ENCODE results near the gene CIT.

DNA sequence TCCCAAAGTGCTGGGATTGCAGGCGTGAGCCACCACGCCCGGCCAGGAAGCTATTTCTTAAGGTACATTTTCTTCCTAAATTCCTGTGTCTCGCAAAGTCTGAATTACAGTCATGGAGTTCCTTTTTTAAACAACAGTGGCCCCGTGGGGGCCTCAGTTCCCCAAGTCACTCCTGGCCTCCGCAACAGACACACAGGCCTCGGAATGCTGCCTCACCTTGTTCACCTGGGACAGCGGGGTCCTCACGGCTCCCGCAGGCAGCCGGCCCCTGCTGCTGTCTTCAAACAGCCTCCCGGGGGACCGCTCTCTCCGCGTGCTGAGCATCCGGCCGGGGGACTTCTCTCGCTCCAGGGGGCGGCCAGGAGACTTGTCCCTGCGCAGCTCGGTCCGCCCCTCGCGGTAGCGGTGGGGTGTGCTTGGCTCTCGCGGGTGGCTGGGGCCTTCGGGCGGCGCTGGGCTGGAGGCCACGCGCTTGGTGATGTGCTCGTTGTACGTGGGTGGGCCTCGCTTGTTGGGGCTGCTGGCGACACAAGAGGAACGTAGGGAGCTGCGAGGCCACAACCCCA is 187.1 kb downstream of the CIT start:
- TF ChIP-seq, protein P1, sequence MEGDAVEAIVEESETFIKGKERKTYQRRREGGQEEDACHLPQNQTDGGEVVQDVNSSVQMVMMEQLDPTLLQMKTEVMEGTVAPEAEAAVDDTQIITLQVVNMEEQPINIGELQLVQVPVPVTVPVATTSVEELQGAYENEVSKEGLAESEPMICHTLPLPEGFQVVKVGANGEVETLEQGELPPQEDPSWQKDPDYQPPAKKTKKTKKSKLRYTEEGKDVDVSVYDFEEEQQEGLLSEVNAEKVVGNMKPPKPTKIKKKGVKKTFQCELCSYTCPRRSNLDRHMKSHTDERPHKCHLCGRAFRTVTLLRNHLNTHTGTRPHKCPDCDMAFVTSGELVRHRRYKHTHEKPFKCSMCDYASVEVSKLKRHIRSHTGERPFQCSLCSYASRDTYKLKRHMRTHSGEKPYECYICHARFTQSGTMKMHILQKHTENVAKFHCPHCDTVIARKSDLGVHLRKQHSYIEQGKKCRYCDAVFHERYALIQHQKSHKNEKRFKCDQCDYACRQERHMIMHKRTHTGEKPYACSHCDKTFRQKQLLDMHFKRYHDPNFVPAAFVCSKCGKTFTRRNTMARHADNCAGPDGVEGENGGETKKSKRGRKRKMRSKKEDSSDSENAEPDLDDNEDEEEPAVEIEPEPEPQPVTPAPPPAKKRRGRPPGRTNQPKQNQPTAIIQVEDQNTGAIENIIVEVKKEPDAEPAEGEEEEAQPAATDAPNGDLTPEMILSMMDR (tag by site-specific recombination; IDR thresholded peaks at IDR 0.05): no peak
- TF ChIP-seq ZNF791 (tag by site-specific recombination; IDR thresholded peaks at IDR 0.05) (no peak), ZNF423 (tag by site-specific recombination; IDR thresholded peaks at IDR 0.05) (no peak), MYNN (tag by site-specific recombination; IDR thresholded peaks at IDR 0.05; ENCODE audit: borderline replicate concordance) (no peak), ZNF2 (tag by site-specific recombination; IDR thresholded peaks at IDR 0.05) (no peak), ZNF311 (tag by site-specific recombination; IDR thresholded peaks at IDR 0.05; ENCODE audit: borderline replicate concordance) (no peak)
- TF ChIP-seq, protein P2, sequence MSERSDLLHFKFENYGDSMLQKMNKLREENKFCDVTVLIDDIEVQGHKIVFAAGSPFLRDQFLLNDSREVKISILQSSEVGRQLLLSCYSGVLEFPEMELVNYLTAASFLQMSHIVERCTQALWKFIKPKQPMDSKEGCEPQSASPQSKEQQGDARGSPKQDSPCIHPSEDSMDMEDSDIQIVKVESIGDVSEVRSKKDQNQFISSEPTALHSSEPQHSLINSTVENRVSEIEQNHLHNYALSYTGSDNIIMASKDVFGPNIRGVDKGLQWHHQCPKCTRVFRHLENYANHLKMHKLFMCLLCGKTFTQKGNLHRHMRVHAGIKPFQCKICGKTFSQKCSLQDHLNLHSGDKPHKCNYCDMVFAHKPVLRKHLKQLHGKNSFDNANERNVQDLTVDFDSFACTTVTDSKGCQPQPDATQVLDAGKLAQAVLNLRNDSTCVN (tag by site-specific recombination; optimal IDR thresholded peaks at IDR 0.05): no peak
- TF ChIP-seq, protein P3, sequence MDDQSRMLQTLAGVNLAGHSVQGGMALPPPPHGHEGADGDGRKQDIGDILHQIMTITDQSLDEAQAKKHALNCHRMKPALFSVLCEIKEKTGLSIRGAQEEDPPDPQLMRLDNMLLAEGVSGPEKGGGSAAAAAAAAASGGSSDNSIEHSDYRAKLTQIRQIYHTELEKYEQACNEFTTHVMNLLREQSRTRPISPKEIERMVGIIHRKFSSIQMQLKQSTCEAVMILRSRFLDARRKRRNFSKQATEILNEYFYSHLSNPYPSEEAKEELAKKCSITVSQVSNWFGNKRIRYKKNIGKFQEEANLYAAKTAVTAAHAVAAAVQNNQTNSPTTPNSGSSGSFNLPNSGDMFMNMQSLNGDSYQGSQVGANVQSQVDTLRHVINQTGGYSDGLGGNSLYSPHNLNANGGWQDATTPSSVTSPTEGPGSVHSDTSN (CRISPR knock-in tag; IDR thresholded peaks at IDR 0.05): no peak
- TF ChIP-seq, protein P4, sequence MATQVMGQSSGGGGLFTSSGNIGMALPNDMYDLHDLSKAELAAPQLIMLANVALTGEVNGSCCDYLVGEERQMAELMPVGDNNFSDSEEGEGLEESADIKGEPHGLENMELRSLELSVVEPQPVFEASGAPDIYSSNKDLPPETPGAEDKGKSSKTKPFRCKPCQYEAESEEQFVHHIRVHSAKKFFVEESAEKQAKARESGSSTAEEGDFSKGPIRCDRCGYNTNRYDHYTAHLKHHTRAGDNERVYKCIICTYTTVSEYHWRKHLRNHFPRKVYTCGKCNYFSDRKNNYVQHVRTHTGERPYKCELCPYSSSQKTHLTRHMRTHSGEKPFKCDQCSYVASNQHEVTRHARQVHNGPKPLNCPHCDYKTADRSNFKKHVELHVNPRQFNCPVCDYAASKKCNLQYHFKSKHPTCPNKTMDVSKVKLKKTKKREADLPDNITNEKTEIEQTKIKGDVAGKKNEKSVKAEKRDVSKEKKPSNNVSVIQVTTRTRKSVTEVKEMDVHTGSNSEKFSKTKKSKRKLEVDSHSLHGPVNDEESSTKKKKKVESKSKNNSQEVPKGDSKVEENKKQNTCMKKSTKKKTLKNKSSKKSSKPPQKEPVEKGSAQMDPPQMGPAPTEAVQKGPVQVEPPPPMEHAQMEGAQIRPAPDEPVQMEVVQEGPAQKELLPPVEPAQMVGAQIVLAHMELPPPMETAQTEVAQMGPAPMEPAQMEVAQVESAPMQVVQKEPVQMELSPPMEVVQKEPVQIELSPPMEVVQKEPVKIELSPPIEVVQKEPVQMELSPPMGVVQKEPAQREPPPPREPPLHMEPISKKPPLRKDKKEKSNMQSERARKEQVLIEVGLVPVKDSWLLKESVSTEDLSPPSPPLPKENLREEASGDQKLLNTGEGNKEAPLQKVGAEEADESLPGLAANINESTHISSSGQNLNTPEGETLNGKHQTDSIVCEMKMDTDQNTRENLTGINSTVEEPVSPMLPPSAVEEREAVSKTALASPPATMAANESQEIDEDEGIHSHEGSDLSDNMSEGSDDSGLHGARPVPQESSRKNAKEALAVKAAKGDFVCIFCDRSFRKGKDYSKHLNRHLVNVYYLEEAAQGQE (tag by site-specific recombination; IDR thresholded peaks at IDR 0.05): no peak
- TF ChIP-seq, protein P5, sequence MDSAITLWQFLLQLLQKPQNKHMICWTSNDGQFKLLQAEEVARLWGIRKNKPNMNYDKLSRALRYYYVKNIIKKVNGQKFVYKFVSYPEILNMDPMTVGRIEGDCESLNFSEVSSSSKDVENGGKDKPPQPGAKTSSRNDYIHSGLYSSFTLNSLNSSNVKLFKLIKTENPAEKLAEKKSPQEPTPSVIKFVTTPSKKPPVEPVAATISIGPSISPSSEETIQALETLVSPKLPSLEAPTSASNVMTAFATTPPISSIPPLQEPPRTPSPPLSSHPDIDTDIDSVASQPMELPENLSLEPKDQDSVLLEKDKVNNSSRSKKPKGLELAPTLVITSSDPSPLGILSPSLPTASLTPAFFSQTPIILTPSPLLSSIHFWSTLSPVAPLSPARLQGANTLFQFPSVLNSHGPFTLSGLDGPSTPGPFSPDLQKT (IDR thresholded peaks at IDR 0.05; ENCODE audit: borderline replicate concordance, low read depth, low read length): no peak
